Ecto neural progenitor cell (in vitro differentiated cells): ENCODE measurements around the gene BAMBI.

Experiments
- DNase-seq: peaks from one replicate; pipeline ENCODE4 v3.0.0-alpha.2; 2018; ENCODE audit warnings: low spot score

The BAMBI gene

DNA sequence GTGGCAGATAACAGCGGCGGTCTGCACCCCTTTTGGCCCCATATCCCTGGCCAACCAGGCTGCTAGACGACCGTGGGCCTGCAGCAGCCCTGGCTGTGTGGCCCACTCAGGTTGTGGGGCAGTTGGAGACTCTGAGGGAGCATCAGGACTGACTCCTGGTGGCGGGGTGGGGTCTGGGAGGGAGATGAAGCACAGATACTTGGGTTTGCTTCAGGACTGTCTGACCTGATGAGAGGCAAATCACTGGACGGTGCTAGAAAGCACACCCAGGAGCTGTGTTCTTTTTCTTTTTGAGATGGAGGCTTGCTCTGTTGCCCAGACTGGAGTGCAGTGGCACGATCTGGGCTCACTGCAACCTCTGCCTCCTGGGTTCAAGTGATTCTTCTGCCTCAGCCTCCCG, 28.2 kb downstream of the BAMBI start:
- no peak for DNase-seq

DNA sequence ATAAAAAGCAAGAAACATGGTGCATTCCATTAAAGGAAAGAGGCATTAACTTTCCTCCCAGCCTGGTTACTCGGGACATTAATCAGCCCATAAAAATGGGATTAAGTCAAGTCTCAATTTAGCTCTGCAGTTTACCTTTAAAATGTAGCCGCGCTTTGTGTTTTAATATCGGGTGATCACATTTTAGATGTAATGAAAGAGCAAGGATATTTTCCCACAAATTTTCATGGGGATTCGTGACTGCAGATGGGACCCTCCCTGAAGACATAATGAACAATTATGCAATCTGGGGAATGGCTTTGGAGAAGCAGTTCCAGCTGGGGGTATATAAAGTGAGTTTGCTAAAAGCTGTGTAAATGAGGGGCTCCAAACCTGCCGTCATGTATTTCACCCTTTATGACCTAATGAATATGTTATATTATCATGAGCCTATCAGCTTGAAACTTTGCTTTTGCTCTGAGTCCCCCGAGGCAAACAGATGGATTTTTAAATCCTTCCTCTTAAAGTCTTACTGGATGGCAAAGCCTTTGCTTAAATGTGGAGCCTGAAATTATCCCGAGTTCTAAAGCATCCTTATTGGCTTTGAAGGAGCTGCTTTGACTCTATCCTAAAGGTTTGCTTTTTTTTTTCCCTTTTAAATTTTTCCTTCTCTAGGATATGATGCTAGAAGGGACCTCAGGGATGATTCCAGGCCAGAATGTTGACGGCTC, 31.8 kb downstream of the BAMBI start:
- no peak for DNase-seq

DNA sequence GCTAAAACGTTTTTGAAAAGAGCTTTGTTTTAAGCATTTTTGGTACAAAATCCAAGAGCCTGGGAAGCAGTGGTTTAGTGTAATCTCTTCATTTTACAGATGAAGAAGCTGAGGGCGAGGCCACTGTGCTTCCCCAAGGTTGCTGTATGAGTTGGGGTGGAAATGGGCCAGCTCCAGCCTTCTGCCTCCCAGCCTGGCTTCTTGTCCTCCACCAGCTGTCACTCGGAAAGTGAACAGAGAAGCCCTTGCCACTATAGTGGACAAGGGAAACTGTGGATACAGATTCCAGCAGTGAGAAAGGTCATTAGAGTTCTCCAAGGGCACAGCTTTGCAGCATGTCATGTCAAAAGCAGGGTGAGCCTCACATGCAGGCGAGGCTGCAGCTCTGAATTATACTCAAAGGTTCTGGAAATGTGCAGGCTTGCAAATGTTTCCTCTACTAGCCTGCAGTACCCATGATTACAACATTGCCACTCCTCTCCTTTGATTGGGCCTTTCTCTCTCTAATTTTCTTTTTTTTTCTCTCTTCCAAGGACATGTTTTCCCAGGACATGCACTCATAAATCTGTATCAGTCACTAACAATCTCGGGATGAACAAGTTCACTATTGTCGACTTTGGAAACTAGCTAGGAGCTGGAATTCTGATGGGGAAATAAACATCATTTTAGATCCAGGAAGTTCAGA, 33.0 kb downstream of the BAMBI start:
- no peak for DNase-seq

GRCh38 chr10:28711041-28711440, 33.7 kb downstream of the BAMBI start:
- DNase-seq: no peak

DNA sequence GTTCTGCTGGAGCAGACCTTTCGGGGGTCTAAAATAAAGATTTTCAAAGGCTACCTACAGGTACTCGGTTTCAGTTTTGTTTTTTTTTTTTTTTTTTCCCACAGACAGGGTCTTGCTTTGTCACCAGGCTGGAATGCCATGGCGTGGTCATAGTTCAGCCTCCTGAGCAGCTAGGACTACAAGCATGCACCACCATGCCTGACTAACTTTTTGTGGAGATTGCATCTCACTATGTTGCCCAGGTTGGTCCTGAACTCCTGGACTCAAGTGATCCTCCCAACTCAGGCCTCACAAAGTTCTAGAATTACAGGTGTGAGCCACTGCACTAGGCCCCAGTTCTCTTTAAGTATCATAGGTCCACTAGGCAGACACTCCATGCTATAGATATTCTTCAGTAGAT, 34.5 kb downstream of the BAMBI start:
- no peak for DNase-seq

- DNase-seq: no peak
Observed at GRCh38 chr10:28713626-28714352, 36.5 kb downstream of the BAMBI start.

GRCh38 chr10:28714401-28715053, 37.2 kb downstream of the BAMBI start:
- DNase-seq: no peak

GRCh38 chr10:28715246-28715645, 37.9 kb downstream of the BAMBI start:
- no peak for DNase-seq

- DNase-seq: no peak
Observed at GRCh38 chr10:28715757-28716156, 38.4 kb downstream of the BAMBI start.

DNA sequence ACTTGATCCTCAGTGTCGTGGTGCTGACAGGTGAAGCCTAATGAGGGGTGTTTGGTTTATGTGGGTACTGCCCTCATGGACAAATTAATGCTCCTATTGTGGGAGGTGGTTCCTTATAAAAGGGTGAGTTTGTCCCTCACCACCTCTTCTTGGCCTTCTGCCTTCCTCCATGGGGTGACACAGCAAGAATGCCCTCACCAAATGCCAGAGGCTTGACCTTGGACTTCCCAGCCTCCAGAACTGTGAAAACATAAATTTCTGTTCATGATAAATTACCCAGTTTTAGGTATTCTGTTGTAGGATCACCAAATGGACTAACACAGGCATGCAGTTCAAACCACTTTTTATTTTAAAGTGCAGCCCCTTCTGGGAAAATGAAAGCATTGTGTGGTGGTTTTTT, 39.4 kb downstream of the BAMBI start:
- DNase-seq: no peak

- DNase-seq: no peak
Observed at GRCh38 chr10:28717656-28718201, 40.4 kb downstream of the BAMBI start.

GRCh38 chr10:28719789-28720436, 42.6 kb downstream of the BAMBI start:
- DNase-seq: no peak

- DNase-seq: no peak
Observed at GRCh38 chr10:28721318-28721951, 44.1 kb downstream of the BAMBI start.

GRCh38 chr10:28722065-28722803, 44.9 kb downstream of the BAMBI start:
- DNase-seq: peak; percentile 67

- no peak for DNase-seq
Observed at GRCh38 chr10:28728366-28728765, 51.0 kb downstream of the BAMBI start.

GRCh38 chr10:28730031-28730778, 52.9 kb downstream of the BAMBI start:
- DNase-seq: no peak

- no peak for DNase-seq
Observed at GRCh38 chr10:28732091-28732490, 54.8 kb downstream of the BAMBI start.
